Neural crest cell (in vitro differentiated cells): ENCODE measurements around the gene SSR1. TPM values are rescaled to one million over a fixed set of nuclear protein-coding genes. Genes with fewer than 3 reads are reported as not detected.

Experiments used
- DNase-seq: peaks from one replicate; pipeline ENCODE4 v3.0.0; 2021; ENCODE audit warnings: low read depth, mixed read lengths, low spot score
- H3K27ac Mint-ChIP-seq: one replicate; pipeline ENCODE4 v1.8.0; 2021; ENCODE audit warnings: mild to moderate bottlenecking, mixed read lengths; ENCODE audit not compliant: unreplicated experiment
- H3K27me3 Mint-ChIP-seq: 2 replicates; pipeline ENCODE4 v1.8.0; 2021; ENCODE audit warnings: low read depth, mild to moderate bottlenecking, mixed read lengths
- H3K36me3 Mint-ChIP-seq: 2 replicates; pipeline ENCODE4 v1.8.0; 2021; ENCODE audit warnings: low read depth, mild to moderate bottlenecking, mixed read lengths
- H3K4me1 Mint-ChIP-seq: 2 replicates; pipeline ENCODE4 v1.8.0; 2021; ENCODE audit warnings: mixed read lengths
- H3K4me3 Mint-ChIP-seq: one replicate; pipeline ENCODE4 v1.8.0; 2021; ENCODE audit warnings: mild to moderate bottlenecking, mixed read lengths
- H3K9me3 Mint-ChIP-seq: 2 replicates; pipeline ENCODE4 v1.8.0; 2021; ENCODE audit warnings: mixed read lengths
- total RNA-seq: library from RNA; stranded (reverse); gene quantifications from 2 replicates; pipeline ENCODE4 v1.2.1, GENCODE V29; 2021
- TF ChIP-seq, protein P1 (sequence below): fragments of 200-600 bp; sonication (generic); conservative IDR thresholded peaks from 2 replicates; pipeline ENCODE4 v1.5.0; 2021; ENCODE audit warnings: antibody characterized with exemption, mild to moderate bottlenecking

SSR1 gene
- total RNA-seq, 1 donor from 2014 or later: 110 TPM

DNA sequence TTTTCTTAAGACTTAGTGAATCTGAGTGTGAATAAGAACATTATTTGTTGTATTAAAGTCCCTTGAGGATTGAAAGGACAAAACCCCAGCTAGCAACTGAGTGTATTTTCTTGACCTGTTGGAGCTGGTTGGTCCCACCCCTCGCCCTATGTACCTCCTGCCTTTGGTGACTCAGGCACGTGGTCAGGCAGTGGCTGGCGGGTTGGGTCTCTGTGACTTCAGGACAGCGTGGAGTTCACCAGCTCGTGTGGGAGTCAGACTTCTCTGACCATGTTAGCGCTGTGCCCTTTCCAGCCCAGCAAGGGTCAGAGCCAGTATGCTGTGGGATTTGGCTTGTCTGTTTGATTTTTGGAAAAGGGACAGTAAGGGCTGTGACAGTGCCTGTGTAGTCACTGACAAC is 93.7 kb downstream of the SSR1 start:
- peaks cover 11% of the 10 kb centered on the region for H3K4me1 Mint-ChIP-seq
- no peak for DNase-seq
- peaks cover 4% of the 10 kb centered on the region for H3K36me3 Mint-ChIP-seq
- no peak overlapping the region for H3K27ac Mint-ChIP-seq
- no peaks in the 10 kb centered on the region for H3K27me3 Mint-ChIP-seq
- TF ChIP-seq, protein P1, sequence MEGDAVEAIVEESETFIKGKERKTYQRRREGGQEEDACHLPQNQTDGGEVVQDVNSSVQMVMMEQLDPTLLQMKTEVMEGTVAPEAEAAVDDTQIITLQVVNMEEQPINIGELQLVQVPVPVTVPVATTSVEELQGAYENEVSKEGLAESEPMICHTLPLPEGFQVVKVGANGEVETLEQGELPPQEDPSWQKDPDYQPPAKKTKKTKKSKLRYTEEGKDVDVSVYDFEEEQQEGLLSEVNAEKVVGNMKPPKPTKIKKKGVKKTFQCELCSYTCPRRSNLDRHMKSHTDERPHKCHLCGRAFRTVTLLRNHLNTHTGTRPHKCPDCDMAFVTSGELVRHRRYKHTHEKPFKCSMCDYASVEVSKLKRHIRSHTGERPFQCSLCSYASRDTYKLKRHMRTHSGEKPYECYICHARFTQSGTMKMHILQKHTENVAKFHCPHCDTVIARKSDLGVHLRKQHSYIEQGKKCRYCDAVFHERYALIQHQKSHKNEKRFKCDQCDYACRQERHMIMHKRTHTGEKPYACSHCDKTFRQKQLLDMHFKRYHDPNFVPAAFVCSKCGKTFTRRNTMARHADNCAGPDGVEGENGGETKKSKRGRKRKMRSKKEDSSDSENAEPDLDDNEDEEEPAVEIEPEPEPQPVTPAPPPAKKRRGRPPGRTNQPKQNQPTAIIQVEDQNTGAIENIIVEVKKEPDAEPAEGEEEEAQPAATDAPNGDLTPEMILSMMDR: no peak
- H3K4me3 Mint-ChIP-seq: no peak overlapping the region
- H3K9me3 Mint-ChIP-seq: no peaks in the 10 kb centered on the region

DNA sequence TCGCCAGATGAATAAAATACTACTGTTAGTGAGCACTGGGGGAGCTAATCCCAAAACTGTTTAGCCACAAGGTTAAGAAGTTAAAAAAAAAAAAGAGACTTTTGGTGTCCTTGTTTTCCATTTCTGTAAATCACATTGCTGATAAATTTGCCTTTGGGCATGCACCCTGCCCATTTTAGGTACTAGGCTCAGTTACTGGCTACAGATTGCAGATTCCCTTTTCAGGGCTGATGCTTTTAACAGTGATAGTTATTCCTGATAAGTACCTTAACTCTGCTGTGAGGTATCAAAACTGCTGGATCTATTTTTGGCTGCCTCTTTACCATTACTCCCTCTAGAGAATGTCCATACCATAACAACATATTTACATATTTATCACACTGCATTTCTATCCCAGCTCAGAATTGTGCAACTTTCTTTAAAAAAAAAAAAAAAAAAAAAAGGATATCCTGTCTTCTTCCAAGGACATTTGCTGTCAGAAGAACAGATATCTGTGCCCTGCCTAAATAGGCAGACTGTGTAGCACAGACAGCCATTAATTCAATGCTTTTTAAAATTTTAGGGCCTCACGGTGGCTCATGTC is 94.5 kb downstream of the SSR1 start:
- no peaks in the 10 kb centered on the region for H3K27me3 Mint-ChIP-seq
- peaks cover 11% of the 10 kb centered on the region for H3K4me1 Mint-ChIP-seq
- H3K4me3 Mint-ChIP-seq: no peak overlapping the region
- H3K36me3 Mint-ChIP-seq: peaks cover 4% of the 10 kb centered on the region
- TF ChIP-seq, protein P1: no peak
- no peak for DNase-seq
- no peak overlapping the region for H3K27ac Mint-ChIP-seq
- no peaks in the 10 kb centered on the region for H3K9me3 Mint-ChIP-seq

Other genes with a start within 250 kb of the SSR1 start
- 28.3 TPM in 2 replicates for gene RREB1, start 205.2 kb downstream of the SSR1 start, total RNA-seq
- gene CAGE1, start 76.5 kb upstream of the SSR1 start, total RNA-seq: 0.16 and 0.20 TPM in 2 replicates
- 28.0 and 31.1 TPM in 2 replicates for gene RIOK1, start 76.6 kb upstream of the SSR1 start, total RNA-seq
- gene DSP, start 228.5 kb upstream of the SSR1 start, total RNA-seq: 9.4 and 9.5 TPM in 2 replicates